ENCODE data around the gene BRSK2.

Gene BRSK2

DNA sequence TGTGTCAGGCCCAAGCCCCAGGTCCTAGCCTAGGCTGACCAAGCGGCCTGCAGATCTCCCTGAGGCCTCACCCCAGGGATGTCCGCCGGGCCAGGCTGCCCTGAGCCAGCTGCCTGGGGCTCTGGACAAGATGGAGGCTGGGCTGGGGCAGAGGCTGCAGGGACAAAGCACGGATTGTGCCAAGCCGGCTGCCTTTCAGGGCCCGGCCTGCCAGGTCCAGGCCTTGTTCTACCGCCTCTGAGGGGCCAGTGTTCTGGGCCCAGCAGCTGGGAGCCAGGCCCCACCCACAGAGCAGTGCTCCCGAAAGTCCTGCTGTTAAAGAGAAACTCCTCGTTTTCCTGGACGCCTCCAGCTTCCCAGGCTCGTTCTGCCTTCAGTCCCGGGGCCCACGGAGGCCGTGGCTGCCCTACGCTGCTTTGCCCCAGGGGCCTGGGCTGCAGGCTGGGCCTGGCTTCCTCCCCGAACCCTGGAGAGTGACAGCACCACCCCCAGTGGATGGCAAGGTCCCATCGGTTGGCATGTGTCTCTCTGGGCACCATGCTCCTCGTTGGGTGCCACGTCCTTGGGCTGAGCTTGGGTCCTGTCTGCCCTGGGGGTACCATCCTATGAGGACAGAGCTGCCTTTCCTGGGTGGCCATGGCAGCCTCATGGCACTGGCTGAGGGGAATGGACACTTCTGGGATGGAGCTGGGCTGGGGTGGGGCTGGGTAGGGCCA is 7.6 kb downstream of the BRSK2 start:
- no peak for DNase-seq (ENCODE audit: low spot score)

DNA sequence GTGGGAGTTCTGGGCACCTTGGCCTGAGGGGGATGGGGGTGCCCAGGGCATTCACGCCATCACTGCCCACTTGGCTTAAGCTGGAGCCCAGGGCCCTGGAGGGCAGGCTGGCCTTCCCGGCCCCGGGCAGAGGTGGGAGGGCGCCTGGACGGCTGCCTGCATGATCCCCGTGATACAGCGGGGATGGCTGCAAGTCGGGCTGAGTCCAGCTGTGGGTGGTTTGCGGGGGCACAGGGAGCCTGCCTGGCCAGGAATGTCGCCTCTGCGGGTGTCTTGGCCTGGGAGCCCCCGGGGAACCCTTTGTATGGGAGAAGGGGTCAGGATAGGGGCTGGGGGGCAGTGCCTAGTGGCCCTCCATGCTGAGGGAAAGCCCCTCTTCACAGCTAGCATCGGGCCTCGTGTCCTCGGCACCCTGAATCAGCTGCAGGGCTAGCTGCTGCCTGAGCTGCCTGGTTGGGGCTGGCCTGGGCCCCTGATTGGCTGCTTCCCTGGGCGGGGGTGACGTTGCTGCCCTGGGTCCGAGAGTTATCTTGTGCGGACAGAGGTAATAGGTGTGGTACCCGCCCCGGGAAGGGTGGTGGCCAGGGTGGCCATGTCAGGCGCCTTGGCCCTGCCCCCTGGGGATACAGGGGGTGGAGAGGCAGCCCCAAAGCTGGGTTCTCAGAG is 8.3 kb downstream of the BRSK2 start:
- DNase-seq (ENCODE audit: low spot score), result no peak

GRCh38 chr11:1398528-1399235 is 8.9 kb downstream of the BRSK2 start:
- no peak for DNase-seq (ENCODE audit: low spot score)

DNA sequence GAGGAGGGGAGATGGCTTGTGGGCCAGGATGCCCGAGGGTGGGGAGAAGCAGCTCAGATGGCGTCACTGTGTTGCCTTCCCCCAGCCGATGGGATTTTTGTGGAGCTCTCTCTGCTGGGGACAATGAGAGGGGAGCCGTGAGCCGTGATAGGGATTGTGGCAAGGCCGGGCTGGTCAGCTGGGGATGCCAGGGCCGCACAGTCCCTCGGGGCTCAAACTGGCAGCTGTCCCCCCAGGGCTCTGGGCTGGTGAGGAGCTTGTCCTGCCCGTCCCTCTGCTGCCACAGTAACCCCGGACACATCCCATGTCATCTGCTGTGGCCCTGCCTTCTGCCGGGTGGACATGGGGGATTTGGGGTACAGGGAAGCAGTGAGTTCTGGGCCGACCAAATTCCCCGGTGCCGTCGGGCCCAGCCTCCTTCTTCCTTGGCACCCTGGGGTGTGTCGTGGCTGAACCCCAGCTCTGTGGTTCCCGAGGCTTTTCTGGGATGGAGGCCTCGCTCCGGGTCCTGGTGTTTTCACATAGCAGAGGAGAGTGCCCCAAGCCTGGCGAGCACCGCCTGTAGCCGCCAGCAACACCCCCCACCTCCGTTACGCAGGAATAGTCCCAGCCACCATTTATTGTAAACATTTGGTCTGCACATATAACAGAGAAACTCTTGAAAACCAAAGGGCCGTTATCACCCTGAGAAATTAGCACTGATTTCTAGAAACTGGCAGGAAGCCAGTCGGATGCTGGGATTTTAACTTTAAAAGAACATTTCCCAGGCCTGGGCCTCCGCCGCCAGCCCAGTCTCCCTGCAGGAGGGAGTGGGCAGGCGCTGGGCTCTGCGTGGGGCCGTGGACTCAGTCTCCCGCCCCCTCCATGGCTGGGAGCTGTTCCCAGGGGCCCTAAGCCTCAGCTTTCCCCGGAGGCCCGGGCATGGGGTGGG is 9.9 kb downstream of the BRSK2 start:
- DNase-seq (ENCODE audit: low spot score), result no peak

DNA sequence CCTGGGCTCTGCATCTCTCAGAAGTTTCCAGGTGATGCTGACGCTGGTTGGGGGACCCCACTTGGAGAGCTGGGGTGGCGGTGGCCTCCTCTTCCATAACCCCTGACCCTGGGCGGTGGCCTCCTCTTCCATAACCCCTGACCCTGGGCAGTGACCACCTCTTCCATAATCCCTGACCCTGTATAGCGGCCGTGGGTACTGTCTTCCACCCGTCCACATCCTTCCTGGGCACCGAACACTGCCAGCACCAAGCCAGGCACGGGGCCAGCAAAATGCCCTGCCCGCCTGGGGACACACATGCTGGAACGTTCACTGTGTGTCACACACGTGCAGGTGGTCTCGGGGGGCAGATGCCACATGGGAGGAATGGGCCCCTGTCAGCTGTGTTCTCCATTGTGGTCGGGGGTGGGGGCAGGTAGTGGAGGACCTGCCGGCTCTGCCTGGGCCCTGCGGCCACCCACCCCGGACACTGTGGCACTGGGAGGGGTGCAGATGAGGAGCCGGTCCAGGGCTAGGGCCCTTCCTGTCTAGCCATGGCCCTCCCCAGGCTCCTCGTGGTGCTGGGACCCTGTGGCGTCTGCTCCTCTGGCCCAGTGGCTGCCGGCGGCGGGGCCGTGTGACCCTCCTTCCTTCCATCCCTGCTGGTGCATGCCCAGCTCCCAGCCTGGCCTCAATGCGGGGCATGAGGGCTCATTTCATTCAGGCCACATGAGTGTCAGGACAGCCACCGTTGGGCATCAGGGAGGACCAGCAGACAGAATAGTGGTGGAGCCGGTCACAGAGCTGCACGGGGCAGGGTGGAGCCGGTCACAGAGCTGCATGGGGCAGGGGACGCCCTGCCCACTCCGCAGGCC is 10.8 kb downstream of the BRSK2 start:
- no peak for DNase-seq (ENCODE audit: low spot score)

DNA sequence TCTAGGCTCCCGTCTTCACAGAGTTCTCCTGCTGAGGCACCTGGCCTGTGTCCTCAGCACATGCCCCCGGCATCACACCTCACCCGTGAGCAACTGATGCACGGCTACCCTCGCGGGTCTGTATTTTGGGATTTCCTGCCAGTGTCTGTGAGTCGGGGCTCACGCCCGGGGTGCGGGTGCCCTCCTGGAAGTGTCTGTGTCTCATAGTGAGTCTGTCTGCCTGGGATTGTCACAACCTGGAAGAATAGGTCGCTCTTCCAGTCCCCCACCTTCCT is 11.4 kb downstream of the BRSK2 start:
- DNase-seq (ENCODE audit: low spot score), result no peak

DNA sequence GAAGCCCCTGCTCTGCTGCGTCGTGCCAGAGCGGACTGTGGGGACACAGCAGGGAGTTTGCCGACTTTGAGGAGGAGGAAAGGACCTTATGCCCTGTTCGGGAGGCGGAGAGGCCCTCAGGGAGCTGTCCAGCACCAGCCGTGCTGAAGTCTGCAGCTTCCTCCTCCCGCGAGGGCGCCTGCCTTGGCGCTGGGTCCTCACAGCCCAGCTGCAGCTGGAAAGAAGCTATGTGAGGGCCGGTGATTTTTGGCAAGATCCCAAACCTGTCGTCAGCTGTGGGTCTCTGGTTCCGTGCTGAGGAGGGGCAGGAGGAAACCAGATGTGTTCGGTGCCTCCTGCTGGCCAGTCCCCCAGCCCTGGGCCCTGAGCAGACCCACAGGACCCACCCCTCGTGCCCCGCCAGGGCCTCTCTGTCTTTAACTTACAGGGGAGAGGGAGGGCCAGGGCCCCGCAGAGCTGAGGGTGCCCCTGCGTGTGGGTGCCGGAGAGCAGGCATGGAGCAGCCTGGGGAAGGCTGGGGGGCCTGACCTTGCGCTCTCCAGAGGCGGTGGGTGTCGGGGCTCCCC is 12.0 kb downstream of the BRSK2 start:
- peak; percentile 97 for DNase-seq (ENCODE audit: low spot score)

DNA sequence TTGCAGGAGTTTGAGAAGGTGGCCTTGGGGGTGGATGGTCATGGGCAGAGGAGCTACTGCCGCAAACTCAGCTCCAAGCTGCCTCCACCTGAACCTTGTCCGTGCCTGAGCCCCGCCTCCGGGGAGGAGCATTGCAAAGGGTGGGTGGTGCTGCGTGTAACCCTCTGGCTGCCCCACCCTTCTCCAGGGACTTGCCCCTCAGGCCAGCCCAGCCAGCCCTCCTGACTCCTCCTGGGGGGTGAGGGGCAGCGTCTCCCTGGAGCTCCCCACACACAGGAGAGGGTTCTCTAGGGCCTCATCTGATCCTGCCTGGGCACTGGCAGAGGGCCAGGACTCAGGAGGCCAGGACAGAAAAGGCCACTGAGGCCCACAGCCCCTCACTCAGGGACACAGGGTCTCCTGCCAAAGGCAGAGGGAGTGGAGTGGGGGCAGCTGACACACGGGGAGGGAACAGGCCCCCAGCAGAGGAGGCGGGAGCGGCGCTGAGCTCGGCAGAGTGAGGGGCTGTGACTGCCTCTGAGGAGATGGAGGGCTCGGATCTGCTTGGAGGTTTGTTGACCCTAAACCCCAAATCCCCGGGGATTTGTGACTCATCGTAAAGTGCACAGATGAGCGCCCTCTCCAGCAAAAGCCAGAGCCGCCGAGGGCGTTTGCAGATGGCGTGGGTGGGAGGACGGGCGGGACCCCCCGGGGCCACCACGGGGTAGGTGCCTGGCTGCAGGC is 12.8 kb downstream of the BRSK2 start:
- no peak for DNase-seq (ENCODE audit: low spot score)

GRCh38 chr11:1403078-1403620 is 13.4 kb downstream of the BRSK2 start:
- no peak for DNase-seq (ENCODE audit: low spot score)

GRCh38 chr11:1403721-1404460 is 14.2 kb downstream of the BRSK2 start:
- no peak for DNase-seq (ENCODE audit: low spot score)

DNA sequence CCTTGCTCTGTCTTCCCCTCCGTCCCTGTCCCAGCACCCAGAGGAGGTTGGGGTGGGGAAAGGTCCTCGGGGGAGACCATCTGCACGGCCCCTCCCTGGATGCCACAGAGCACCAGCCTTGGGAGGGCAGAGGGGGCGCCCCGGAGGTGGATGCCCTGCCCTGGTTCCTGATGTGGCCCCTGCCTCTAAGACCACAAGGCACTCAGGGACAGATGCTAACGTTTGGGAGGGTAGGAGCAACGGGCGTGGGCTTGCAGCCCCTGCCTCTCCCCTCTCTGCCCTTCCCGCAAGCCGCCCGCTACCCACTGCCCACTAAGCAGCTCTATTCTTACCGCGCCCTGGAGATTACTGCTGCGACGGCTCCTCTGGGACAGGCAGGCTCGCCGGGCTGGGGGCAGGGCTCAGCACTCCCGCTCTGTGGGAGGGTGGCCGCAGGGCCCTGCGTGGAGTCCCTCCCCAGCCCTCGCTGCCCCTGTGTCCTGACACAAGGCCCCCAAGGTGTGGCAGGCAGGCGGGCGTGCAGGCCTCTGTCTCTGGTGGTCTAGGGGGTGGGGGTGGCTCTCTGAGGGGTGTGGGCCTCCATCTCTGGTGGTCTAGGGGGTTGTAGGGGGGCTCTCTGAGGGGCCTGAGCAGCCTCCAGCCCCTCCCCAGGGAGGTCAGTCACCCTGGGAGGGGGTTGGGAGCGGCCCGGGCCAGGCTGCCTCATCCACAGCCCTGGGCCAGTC is 14.9 kb downstream of the BRSK2 start:
- no peak for DNase-seq (ENCODE audit: low spot score)

DNA sequence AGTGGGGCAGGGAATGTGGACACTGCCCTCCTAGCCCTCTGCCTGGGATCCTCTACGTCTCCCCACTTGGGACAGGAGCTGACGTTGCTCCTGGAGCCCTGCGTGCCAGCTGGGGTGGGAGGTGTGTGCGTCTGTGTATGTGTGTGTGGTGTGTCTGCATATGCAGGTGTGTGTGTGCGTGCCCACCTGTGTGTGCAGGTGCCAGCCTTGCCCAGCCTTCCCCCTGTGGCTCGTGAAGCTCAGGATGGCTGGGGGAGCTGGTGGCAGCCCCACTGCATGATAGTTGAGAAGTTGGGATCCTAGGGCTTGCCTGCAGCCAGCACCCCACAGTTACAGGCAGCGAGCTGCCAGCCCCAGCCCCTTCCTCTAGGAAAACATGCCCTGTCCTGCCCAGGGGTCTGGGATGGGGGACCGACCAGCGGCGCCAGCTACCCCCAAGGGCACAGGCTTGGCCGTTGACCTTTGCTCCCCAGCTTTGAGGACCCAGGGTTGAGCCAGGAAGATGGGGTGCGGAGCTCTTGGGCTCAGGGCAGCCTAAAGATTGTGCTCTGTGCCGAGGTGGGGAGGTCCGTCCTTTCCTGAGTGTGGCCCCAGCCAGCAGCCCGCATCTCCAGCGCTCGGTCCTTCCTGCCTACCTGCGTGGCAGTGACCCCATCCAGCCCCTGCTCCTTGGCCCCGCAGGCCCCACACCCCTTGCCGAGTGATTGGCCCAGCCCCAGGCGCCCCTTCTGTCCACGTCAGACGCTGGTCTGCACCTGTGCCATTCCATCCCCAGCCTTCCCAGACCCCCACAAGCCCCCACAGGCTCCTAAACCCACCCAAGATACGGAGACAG is 15.7 kb downstream of the BRSK2 start:
- no peak for DNase-seq (ENCODE audit: low spot score)

DNA sequence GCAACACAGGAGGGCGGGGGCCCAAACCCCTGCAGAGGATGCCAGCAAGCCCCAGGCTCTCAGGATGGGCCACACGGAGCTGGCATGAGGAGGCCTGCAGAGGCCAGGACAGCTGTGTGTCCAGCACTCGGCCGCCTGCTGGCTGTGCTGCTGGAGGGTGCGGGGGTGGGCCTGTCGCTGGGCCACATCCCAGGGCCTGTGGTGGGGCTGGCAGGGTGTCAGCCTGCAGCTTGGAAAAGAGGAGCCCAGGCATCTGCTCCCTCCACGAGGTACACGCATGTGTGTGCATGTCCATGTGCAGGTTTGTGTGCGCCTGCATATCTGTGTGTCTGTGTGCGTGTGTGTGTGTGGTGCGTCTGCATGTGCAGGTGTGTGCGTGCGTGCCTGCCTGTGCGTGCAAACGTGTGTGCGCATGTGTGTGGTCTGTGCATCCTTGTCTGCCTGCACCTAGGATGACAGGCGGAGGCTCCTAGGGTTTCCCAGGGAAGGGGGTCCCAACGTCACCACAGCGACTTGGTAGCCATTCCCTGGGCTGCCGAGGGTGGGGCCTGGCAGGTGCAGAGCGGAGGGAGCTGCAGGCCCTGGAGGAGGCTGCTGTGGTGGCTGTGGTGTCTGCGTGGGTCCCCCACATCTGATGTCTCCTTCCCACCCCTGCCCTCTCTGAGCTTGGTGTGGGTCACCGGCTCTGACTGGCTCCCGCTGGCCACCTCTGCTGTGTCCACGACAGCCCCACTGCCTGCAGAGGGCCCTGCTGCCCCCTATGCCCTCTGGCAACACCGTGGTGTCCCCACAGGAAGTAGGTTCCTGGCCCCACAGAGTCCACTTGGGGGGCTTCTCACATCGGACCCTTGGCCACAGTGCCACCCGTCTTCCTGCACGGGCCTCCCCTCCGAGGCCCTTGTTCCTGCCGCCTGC is 17.1 kb downstream of the BRSK2 start:
- DNase-seq (ENCODE audit: low spot score), result no peak

DNA sequence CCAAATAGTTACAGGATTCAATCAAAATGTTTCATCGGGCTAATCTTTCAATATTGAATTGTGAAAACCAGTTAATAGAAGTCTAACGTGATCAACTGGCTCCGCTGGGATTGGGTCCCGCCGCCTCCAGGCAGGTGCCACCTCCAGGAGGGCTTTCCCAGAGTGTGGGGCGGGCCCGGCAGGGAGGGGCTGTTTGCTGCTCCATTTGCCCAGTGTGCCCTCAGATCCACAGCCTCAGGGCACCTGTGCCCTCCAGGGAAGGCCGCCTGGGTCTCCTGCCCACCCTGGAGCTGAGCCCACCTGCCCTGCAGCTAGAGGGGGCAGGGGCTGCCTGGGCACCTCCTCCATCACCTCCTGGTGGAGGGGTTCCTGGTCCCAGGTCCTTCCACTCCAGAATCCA is 17.9 kb downstream of the BRSK2 start:
- DNase-seq (ENCODE audit: low spot score), result no peak

DNA sequence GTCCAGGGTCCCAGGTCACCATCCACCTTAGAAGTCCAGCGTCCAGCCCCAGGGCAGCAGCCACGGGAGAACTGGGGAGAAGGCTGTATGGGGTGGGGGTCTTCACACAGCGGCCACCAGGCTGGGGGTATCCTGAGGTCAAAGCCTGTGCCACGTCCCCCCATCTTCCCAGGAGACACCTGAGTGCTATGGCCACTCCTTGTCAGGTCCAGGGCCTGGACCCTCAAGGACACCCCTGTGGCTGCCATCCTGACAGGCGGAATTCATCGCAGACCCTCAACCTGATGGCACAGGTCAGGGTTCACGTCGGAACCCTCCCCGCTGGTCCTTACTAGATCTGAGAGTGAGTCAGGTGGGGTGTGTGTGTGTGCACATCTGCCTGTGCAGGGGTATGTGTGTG is 18.6 kb downstream of the BRSK2 start:
- no peak for DNase-seq (ENCODE audit: low spot score)

DNA sequence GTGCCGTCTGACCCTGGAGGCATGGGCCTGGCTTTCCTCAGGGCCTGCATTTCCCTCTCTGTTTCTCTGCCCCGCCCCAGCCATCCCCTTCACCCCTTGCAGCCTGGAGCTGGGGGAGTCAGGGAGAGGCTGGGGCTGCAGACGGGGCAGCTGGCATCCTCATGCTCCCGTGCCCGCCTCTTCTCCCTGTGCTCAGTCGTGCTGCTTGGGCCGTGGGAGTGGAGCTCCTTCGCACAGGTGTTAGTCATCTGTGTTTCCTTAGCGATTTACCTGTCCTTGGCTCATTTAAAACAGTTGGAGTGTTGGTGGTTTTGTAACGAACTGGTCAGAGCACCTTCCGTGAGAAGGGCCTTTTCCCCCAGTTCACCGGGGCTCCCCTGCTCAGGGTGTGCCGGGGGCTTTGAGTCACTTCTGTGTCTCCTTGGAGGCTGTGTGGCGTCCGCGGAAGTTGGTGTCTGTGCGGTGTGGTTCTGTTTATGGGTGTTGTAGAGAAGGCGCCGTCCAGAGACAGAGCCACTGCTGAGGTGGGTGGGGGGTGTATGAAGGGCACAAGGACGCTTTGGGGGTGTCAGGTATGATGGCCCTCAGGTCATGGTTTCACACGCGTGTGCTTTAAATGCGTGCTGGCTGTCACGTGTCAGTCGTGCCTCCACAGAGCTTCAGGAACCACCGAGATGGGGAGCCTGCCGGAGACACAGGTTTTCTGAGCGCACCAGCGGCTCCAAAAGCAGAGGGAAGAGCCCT is 19.5 kb downstream of the BRSK2 start:
- DNase-seq (ENCODE audit: low spot score), result no peak
